ENCODE measurements around the gene PLD1.
A peak's percentile ranks its signal among the peaks of the same experiment; 100 is the strongest.
"Not testable (repeated sequence)": the region's sequence is repeated elsewhere in the genome, so short reads cannot be mapped to it uniquely, and the experiment has no call there.

The PLD1 gene

GRCh38 chr3:171809861-171810628 is at the start of gene PLD1:
Gene PLD1 (minus strand): TSS chr3:171810483. CDS start chr3:171738051, 72,432 bp downstream.
- H3K4me1 ChIP-seq (ENCODE audit: insufficient read depth, low read length) = peaks cover 5% of the 10 kb centered on the region; the same call in 1 of the 2 replicates
- H3K36me3 ChIP-seq (ENCODE audit: insufficient read depth, low read length) = no peaks in the 10 kb centered on the region
- peak within 1 kb of the TSS; percentile 60 for H3K9ac ChIP-seq (ENCODE audit: low read depth, low read length)
- H3K9me3 ChIP-seq (ENCODE audit: control insufficient read depth, insufficient read depth, low read length) = no peaks in the 10 kb centered on the region

- peaks cover 10% of the 10 kb centered on the region for H3K4me1 ChIP-seq (ENCODE audit: insufficient read depth, low read length)
- peaks cover 27% of the 10 kb centered on the region for H3K9me3 ChIP-seq (ENCODE audit: control insufficient read depth, insufficient read depth, low read length)
- not testable (repeated sequence) for H3K36me3 ChIP-seq (ENCODE audit: insufficient read depth, low read length); H3K9ac ChIP-seq (ENCODE audit: low read depth, low read length)
Observed at GRCh38 chr3:171858770-171859169, 48.5 kb upstream of the PLD1 start.

- no peaks in the 10 kb centered on the region for H3K4me1 ChIP-seq (ENCODE audit: insufficient read depth, low read length)
- peaks cover 31% of the 10 kb centered on the region for H3K9me3 ChIP-seq (ENCODE audit: control insufficient read depth, insufficient read depth, low read length)
- H3K36me3 ChIP-seq (ENCODE audit: insufficient read depth, low read length) = no peaks in the 10 kb centered on the region
- H3K9ac ChIP-seq (ENCODE audit: low read depth, low read length) = no peak overlapping the region
Observed at GRCh38 chr3:171854649-171855305, 44.5 kb upstream of the PLD1 start.

GRCh38 chr3:171851660-171852058 is 41.4 kb upstream of the PLD1 start:
- H3K36me3 ChIP-seq (ENCODE audit: insufficient read depth, low read length) = no peaks in the 10 kb centered on the region
- H3K4me1 ChIP-seq (ENCODE audit: insufficient read depth, low read length) = no peaks in the 10 kb centered on the region
- no peak overlapping the region for H3K9ac ChIP-seq (ENCODE audit: low read depth, low read length)
- peaks cover 25% of the 10 kb centered on the region for H3K9me3 ChIP-seq (ENCODE audit: control insufficient read depth, insufficient read depth, low read length)

GRCh38 chr3:171850960-171851659 is 40.8 kb upstream of the PLD1 start:
- H3K9me3 ChIP-seq (ENCODE audit: control insufficient read depth, insufficient read depth, low read length) = peaks cover 21% of the 10 kb centered on the region

GRCh38 chr3:171850320-171850959 is 40.2 kb upstream of the PLD1 start:
- no peak overlapping the region for H3K9ac ChIP-seq (ENCODE audit: low read depth, low read length)
- H3K9me3 ChIP-seq (ENCODE audit: control insufficient read depth, insufficient read depth, low read length) = peaks cover 14% of the 10 kb centered on the region
- H3K4me1 ChIP-seq (ENCODE audit: insufficient read depth, low read length) = no peaks in the 10 kb centered on the region
- no peaks in the 10 kb centered on the region for H3K36me3 ChIP-seq (ENCODE audit: insufficient read depth, low read length)

More at GRCh38 chr3:171850960-171851659, 40.8 kb upstream of the PLD1 start:
- Histone ChIP-seq H3K36me3 (ENCODE audit: insufficient read depth, low read length) (no peaks in the 10 kb centered on the region), H3K4me1 (ENCODE audit: insufficient read depth, low read length) (no peaks in the 10 kb centered on the region), H3K9ac (ENCODE audit: low read depth, low read length) (no peak overlapping the region)

- peaks cover 13% of the 10 kb centered on the region for H3K9me3 ChIP-seq (ENCODE audit: control insufficient read depth, insufficient read depth, low read length)
- no peaks in the 10 kb centered on the region for H3K4me1 ChIP-seq (ENCODE audit: insufficient read depth, low read length)
Observed at GRCh38 chr3:171849617-171850319, 39.5 kb upstream of the PLD1 start.

GRCh38 chr3:171847595-171848259 is 37.4 kb upstream of the PLD1 start:
- Histone ChIP-seq H3K4me1 (ENCODE audit: insufficient read depth, low read length) (peaks cover 4% of the 10 kb centered on the region), H3K9ac (ENCODE audit: low read depth, low read length) (no peak overlapping the region), H3K36me3 (ENCODE audit: insufficient read depth, low read length) (no peaks in the 10 kb centered on the region), H3K9me3 (ENCODE audit: control insufficient read depth, insufficient read depth, low read length) (no peaks in the 10 kb centered on the region)

More at GRCh38 chr3:171849617-171850319, 39.5 kb upstream of the PLD1 start:
- Histone ChIP-seq H3K36me3 (ENCODE audit: insufficient read depth, low read length) (no peaks in the 10 kb centered on the region), H3K9ac (ENCODE audit: low read depth, low read length) (no peak overlapping the region)

GRCh38 chr3:171847133-171847532 is 36.9 kb upstream of the PLD1 start:
- no peaks in the 10 kb centered on the region for H3K9me3 ChIP-seq (ENCODE audit: control insufficient read depth, insufficient read depth, low read length)
- no peak overlapping the region for H3K9ac ChIP-seq (ENCODE audit: low read depth, low read length)
- H3K4me1 ChIP-seq (ENCODE audit: insufficient read depth, low read length) = peaks cover 4% of the 10 kb centered on the region
- H3K36me3 ChIP-seq (ENCODE audit: insufficient read depth, low read length) = no peaks in the 10 kb centered on the region

GRCh38 chr3:171846597-171846996 is 36.3 kb upstream of the PLD1 start:
- H3K9me3 ChIP-seq (ENCODE audit: control insufficient read depth, insufficient read depth, low read length) = no peaks in the 10 kb centered on the region
- no peak overlapping the region for H3K9ac ChIP-seq (ENCODE audit: low read depth, low read length)
- H3K36me3 ChIP-seq (ENCODE audit: insufficient read depth, low read length) = no peaks in the 10 kb centered on the region
- peaks cover 7% of the 10 kb centered on the region for H3K4me1 ChIP-seq (ENCODE audit: insufficient read depth, low read length)

GRCh38 chr3:171845481-171846284 is 35.4 kb upstream of the PLD1 start:
- Histone ChIP-seq H3K9me3 (ENCODE audit: control insufficient read depth, insufficient read depth, low read length) (no peaks in the 10 kb centered on the region), H3K4me1 (ENCODE audit: insufficient read depth, low read length) (peaks cover 10% of the 10 kb centered on the region), H3K9ac (ENCODE audit: low read depth, low read length) (no peak overlapping the region), H3K36me3 (ENCODE audit: insufficient read depth, low read length) (no peaks in the 10 kb centered on the region)

- no peaks in the 10 kb centered on the region for H3K9me3 ChIP-seq (ENCODE audit: control insufficient read depth, insufficient read depth, low read length)
- no peak overlapping the region for H3K9ac ChIP-seq (ENCODE audit: low read depth, low read length)
- H3K36me3 ChIP-seq (ENCODE audit: insufficient read depth, low read length) = no peaks in the 10 kb centered on the region
- peaks cover 10% of the 10 kb centered on the region for H3K4me1 ChIP-seq (ENCODE audit: insufficient read depth, low read length)
Observed at GRCh38 chr3:171844873-171845272, 34.6 kb upstream of the PLD1 start.
